HG03565 (cell line): ENCODE measurements around the gene FEZ2.

Experiments used
- ATAC-seq: cut with Tn5 transposase; IDR thresholded peaks from one replicate; pipeline ENCODE4 v1.9.1; 2021; ENCODE audit warnings: mild to moderate bottlenecking, moderate library complexity; ENCODE audit not compliant: unreplicated experiment

Gene FEZ2

GRCh38 chr2:36562973-36563532 is 34.9 kb downstream of the FEZ2 start:
- no peak for ATAC-seq

DNA sequence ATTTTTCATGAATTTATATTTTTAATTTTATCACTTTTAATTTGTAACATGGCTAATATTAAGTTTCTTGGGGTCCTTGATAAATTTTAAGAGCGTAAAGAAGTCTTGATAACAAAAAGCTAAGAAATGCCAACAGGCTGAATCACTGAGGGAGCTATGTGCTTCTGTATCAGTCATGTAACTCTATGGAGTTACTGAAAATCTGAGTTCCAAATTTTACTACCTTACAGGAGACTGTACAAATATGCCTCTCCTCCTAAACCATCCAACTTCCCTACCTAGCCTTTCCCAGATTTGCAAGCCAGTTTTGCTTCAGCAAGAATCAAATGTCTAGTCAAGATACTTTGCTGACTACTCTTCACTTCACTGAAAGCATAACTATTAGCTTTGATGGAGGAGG is 35.7 kb downstream of the FEZ2 start:
- no peak for ATAC-seq

GRCh38 chr2:36561237-36561944 is 36.6 kb downstream of the FEZ2 start:
- no peak for ATAC-seq

DNA sequence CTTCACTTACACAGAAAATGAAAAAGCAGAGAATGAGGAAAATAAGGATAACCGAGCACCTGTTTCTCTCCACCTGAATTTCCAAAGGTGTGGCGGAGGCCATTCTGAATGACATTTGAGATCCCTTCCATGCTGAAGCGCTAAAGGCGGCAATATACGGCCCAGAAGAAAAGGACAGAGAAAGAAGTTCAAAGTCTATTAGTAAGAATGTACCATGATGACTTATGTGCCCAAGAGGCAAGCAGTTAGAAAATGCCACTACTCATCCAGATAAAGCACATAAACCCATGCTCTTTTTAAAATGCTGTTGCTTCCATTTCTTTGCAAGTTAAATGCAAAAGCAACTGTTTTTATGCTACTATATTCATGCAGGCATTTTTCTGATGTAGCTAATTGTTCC is 37.2 kb downstream of the FEZ2 start:
- ATAC-seq, result no peak

- ATAC-seq, result no peak
Observed at GRCh38 chr2:36559221-36559942, 38.6 kb downstream of the FEZ2 start.

GRCh38 chr2:36556842-36557241 is 41.1 kb downstream of the FEZ2 start:
- ATAC-seq, result no peak

DNA sequence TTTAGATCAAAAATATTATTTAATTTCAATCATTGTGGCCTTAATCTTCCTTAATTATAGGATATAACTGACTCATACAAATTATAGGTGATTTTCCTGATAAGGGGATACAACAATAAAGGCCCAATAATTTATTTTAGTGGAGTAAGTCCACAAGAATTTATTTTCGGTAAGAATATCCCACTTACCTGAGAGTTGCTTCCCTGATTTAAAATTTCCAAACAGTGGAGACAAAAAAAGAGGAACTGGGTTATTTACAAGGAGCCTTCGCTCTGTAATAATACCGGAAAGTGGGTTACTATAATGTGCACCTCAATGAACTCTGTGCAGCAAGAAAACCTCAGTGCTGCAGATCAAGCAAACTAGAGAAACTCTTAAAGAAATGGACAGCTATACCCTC is 42.2 kb downstream of the FEZ2 start:
- ATAC-seq, result no peak

- no peak for ATAC-seq
Observed at GRCh38 chr2:36554531-36554930, 43.4 kb downstream of the FEZ2 start.

DNA sequence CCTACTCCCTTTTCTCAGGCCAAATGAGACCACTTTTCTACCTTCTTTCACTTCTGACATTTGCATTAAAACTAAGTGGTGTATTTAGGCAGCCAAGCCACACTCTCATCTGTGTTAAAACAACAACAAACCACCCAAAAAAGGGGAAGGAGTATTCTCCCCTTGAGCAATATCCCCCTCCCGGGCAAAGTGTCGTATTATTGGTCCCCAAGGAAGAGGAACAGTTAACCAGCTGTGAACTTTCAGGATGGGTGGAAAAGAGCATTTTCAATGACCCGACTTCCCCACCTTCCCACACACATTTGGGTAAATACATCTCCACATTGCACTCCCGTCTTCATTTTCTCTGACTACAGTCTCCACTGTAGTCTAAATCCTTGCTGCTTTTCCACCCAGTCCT is 44.3 kb downstream of the FEZ2 start:
- no peak for ATAC-seq

DNA sequence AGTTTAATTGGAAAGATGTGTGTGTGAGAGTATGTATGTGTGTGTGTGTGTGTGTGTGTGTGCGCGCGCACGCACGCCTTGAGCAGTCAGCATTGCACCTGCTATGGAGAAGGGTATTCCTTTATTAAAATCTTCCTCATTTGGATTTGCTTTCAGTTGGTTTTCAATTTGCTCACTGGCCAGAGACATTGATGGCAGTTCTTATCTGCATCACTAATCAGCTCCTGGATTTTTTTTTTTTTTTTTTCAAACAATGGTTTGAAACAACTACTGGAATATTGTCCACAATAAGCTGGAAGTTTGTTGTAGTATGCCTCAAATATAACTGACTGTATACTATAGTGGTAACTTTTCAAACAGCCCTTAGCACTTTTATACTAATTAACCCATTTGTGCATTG is 48.0 kb downstream of the FEZ2 start:
- ATAC-seq, result no peak

GRCh38 chr2:36549165-36549574 is 48.8 kb downstream of the FEZ2 start:
- no peak for ATAC-seq

- ATAC-seq, result no peak
Observed at GRCh38 chr2:36547906-36548305, 50.1 kb downstream of the FEZ2 start.

- no peak for ATAC-seq
Observed at GRCh38 chr2:36545871-36546416, 52.0 kb downstream of the FEZ2 start.

DNA sequence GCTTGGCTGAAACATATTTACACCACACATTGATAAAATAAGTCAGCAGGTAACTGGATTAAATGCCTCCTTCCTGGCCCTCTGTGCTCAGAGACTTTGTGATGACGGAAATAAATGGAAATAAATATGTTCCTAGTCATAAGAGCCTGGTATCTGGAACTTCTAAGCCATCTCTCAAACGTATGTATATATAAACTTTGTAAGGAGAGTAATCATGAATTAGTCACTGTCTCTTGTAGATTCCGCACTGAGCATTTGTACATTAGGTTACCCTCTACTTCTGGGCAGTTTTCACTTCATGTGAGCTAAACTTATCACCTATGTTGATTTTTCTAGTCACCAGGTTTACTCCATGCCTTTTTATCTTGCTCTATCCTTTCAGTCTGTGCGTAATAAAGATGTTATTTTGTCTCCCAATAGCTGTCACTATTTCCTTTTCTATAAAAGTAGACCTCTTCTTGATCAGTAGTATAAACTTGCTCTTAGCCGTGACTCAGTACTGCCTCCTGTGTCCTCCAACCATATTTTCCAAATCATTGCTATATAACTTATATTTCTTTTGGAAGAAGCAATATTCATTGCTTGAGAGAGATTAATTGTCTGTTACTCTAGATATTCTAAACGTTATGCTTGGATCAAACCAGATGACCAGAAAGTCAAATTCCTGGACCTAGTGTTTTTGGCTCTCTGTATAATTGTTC is 53.2 kb downstream of the FEZ2 start:
- no peak for ATAC-seq

DNA sequence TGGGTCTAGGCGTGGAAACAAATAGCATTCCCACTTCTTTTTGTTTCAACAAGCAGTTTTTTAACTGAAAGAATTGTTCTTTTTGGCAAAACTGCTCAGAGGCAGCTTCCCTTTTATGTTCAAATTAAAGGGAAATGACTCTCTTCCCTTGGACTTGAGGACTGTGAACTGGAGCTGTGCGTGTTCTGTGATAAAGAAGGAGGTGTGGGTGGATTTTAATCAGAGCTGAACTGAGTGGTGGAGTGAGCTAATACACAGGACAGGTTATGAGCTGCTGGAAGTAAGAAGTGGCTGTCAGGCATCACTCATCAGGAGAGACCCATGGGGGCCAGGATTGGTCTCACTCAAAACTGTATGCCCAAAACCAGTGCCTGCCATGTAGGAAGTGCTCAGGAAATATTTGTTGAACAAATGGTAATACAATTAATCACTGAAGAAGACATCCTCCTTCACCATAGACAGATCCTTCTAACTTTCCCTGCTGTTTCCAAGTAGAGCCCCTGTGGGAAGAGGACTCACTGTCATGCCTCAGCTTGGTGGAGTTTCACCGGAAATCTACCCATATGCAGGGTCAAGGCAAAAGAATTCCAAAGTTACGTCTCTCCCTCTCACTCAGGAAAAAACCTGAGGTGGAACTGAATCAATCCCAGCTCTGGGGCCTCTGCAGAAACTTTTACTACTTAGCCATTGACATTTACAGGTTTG is 55.9 kb downstream of the FEZ2 start:
- ATAC-seq, result no peak

GRCh38 chr2:36540986-36541754 is 56.8 kb downstream of the FEZ2 start:
- no peak for ATAC-seq

GRCh38 chr2:36539631-36540030 is 58.3 kb downstream of the FEZ2 start:
- ATAC-seq, result peak; percentile 59

DNA sequence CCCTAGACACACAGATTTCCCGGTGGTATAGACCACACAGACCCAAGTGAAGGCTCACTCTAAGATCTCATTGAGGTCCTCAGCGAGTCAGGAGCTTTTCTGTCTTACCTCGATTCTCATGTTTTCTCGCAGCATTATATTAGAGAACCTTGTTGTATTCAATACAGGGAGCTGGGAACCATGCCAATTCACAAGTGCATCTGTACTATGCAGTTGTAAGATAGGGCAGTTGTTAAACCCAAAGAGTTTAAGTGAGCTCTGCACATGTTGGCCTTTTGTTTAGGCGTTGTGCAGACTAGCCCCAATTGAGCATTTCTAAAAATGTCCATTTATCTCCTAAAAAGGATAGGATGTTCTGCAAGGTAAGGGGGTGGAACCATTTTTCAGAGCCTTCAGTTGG is 59.6 kb downstream of the FEZ2 start:
- no peak for ATAC-seq

GRCh38 chr2:36536776-36537175 is 61.2 kb downstream of the FEZ2 start:
- ATAC-seq, result no peak

GRCh38 chr2:36535099-36535498 is 62.9 kb downstream of the FEZ2 start:
- ATAC-seq, result no peak
